Pancreas (tissue), 10 donors: ENCODE measurements around the gene OR1K1. TPM values are rescaled to one million over a fixed set of nuclear protein-coding genes. Genes with fewer than 3 reads are reported as not detected.

ENCODE experiments used
- ATAC-seq, 4 donors: fragments of 200-7000 bp; cut with Tn5 transposase; one replicate each; pipeline versions ENCODE4 v1.8.0 to v1.9.1; 2020; ENCODE audit warnings: mild to moderate bottlenecking in 4 of 4, moderate library complexity in 4 of 4
- DNase-seq, 6 donors: peaks; one replicate each; pipeline ENCODE4 v3.0.0-alpha.2; 2020
- FAIRE-seq: peaks from 2 replicates; lab custom pipeline; 2012; peaks lifted over from hg19 to GRCh38; lab: Jason Lieb, UNC
- H3K27ac ChIP-seq, 4 donors: fragments of 200-600 bp; sonication (generic); 1 replicate in 3 of 4; 2 replicates in 1 of 4; pipeline versions ENCODE4 v1.5.0 to v1.8.0; 2020
- H3K27me3 ChIP-seq, 4 donors: fragments of 200-600 bp; one replicate each; pipeline ENCODE4 v1.8.0; 2021
- H3K36me3 ChIP-seq, 3 donors: fragments of 200-600 bp; sonication (generic) in 1 of 3; one replicate each; pipeline versions ENCODE4 v1.5.0 to v1.8.0; 2020 to 2021
- H3K4me1 ChIP-seq, 3 donors: fragments of 200-600 bp; one replicate each; pipeline ENCODE4 v1.8.0; 2021
- H3K4me3 ChIP-seq, 4 donors: fragments of 200-600 bp; sonication (generic) in 2 of 4; one replicate each; pipeline versions ENCODE4 v1.5.0 to v1.8.0; 2020 to 2021
- H3K9me3 ChIP-seq, 4 donors: fragments of 200-600 bp; one replicate each; pipeline ENCODE4 v1.8.0; 2021
- CTCF ChIP-seq, 4 donors: fragments of 200-600 bp; sonication (generic) in 3 of 4; IDR thresholded peaks; one replicate each; pipeline versions ENCODE4 v1.5.0 to v1.8.0; 2021; ENCODE audit warnings: antibody characterized with exemption in 4 of 4
- WGBS, 2 donors: extraction: QIAGEN DNeasy Blood & Tissue Kit; methylation state at CpG; one replicate each; pipeline ENCODE4 v1.1.7; 2013; 5-methylcytosine and 5-hydroxymethylcytosine counted together
- intact Hi-C, 3 donors: fragments of 100-400 bp; cut with DNase I; formaldehyde crosslinking; loops; one replicate each; pipeline versions ENCODE4 v1.11.1 to v1.14.2; 2022
- polyA plus RNA-seq, 2 donors: library from polyadenylated mRNA; stranded (reverse); fragments of 200-250 nt; gene quantifications; one replicate each; pipeline ENCODE4 v1.2.3, GENCODE V29; 2013
- total RNA-seq, 6 donors: library from RNA; stranded (reverse); fragmentation: NEBNext Ultra II Directional in 4 of 6; extraction: Animal tissue kit (Norgen Biotek cat#: 25700) in 4 of 6; gene quantifications; one replicate each; pipeline versions ENCODE4 v1.2.1 to v1.2.4, GENCODE V29; 2021 to 2023
- donor health status: healthy with polysubstance abuse.
- donor health status: DM: no; HTN: no; CAD: no; lungs with moderate emphysema.
- donor health status: DM: no; HTN: no; CAD: no.
- donor health status: control.
- donor health status: control.
- donor health status: Bipolar disorder and iron deficiency.
- donor health status: DM: yes; HTN: yes; CAD: no.
- donor health status: DM: no; HTN: no; CAD: no.
- donor health status: DM: no; HTN: no; CAD: no.
- donor health status: DM: yes; HTN: yes; CAD: no.

The OR1K1 gene
- total and polyA plus RNA-seq, 8 donors, result not detected

GRCh38 chr9:122844137-122844536 lies 44.2 kb downstream of the OR1K1 start:
- intact Hi-C loops, result no loop called here
- H3K9me3 ChIP-seq, result no peaks in the 10 kb centered on the region
- H3K36me3 ChIP-seq, result peaks cover 0 to 3% (median 0%) of the 10 kb centered on the region in 3 donors
- H3K27me3 ChIP-seq, result no peaks in the 10 kb centered on the region
- H3K4me3 ChIP-seq, result no peak overlapping the region
- no peak for ATAC-seq
- no peak for FAIRE-seq
- no peak for TF ChIP-seq CTCF (IDR thresholded peaks at IDR 0.05)
- no peaks in the 10 kb centered on the region for H3K4me1 ChIP-seq
- no peak for DNase-seq
- H3K27ac ChIP-seq, result no peak overlapping the region
- WGBS, 2 donors, result 90 to 97% methylated on average over 1 of the region's 1 CpG

- H3K27me3 ChIP-seq, result no peaks in the 10 kb centered on the region
- FAIRE-seq, result no peak
- H3K27ac ChIP-seq, result no peak overlapping the region
- no peak overlapping the region for H3K4me3 ChIP-seq
- no peaks in the 10 kb centered on the region for H3K9me3 ChIP-seq
- no peak for ATAC-seq
- intact Hi-C loops, result no loop called here
- no peak for TF ChIP-seq CTCF (IDR thresholded peaks at IDR 0.05)
- H3K4me1 ChIP-seq, result no peaks in the 10 kb centered on the region
- 70 to 74% methylated on average over 3 of the region's 3 CpGs for WGBS, 2 donors
- no peak for DNase-seq
- H3K36me3 ChIP-seq, result peaks cover 0 to 4% (median 3%) of the 10 kb centered on the region in 3 donors
Observed at GRCh38 chr9:122845116-122845515, 45.2 kb downstream of the OR1K1 start.

- Histone ChIP-seq H3K4me3 (no peak overlapping the region), H3K27ac (no peak overlapping the region), H3K9me3 (no peaks in the 10 kb centered on the region), H3K4me1 (no peaks in the 10 kb centered on the region), H3K27me3 (no peaks in the 10 kb centered on the region), H3K36me3 (peaks cover 0 to 12% (median 7%) of the 10 kb centered on the region in 3 donors)
- no peak for FAIRE-seq
- TF ChIP-seq CTCF (IDR thresholded peaks at IDR 0.05), result no peak
- no peak for ATAC-seq
- WGBS, 2 donors, result 90 to 94% methylated on average over 5 of the region's 5 CpGs
- intact Hi-C loops, result no loop called here
- DNase-seq, result no peak
Observed at GRCh38 chr9:122846371-122846940, 46.5 kb downstream of the OR1K1 start.

GRCh38 chr9:122848256-122848943 lies 48.5 kb downstream of the OR1K1 start:
- FAIRE-seq (no peak), ATAC-seq (no peak), DNase-seq (no peak)
- Histone ChIP-seq H3K27ac (no peak overlapping the region), H3K9me3 (no peaks in the 10 kb centered on the region), H3K36me3 (peaks cover 0 to 14% (median 7%) of the 10 kb centered on the region in 3 donors), H3K27me3 (no peaks in the 10 kb centered on the region), H3K4me3 (no peak overlapping the region), H3K4me1 (no peaks in the 10 kb centered on the region)
- WGBS, 2 donors, result 60% methylated on average over 2 of the region's 2 CpGs
- no peak for TF ChIP-seq CTCF (IDR thresholded peaks at IDR 0.05)
- intact Hi-C loops, result no loop called here

Other genes starting within 250 kb of the OR1K1 start
- not detected for gene OR1N2, start 247.0 kb upstream of the OR1K1 start, total RNA-seq
- not detected for gene OR1N2, start 247.0 kb upstream of the OR1K1 start, polyA plus RNA-seq
- gene OR1L8, start 216.7 kb upstream of the OR1K1 start, total RNA-seq, result under 1 TPM in 1 of 6 donors, not detected in 5; 0.09 TPM
- under 1 TPM in 1 of 2 donors, not detected in 1; 0.05 TPM for gene OR1L8, start 216.7 kb upstream of the OR1K1 start, polyA plus RNA-seq
- not detected for gene OR1Q1, start 185.4 kb upstream of the OR1K1 start, total RNA-seq
- gene OR1Q1, start 185.4 kb upstream of the OR1K1 start, polyA plus RNA-seq, result not detected
- gene OR1B1, start 142.5 kb upstream of the OR1K1 start, total RNA-seq, result under 1 TPM in 1 of 6 donors, not detected in 5; 0.19 TPM
- gene OR1B1, start 142.5 kb upstream of the OR1K1 start, polyA plus RNA-seq, result not detected
- gene OR1L1, start 138.4 kb upstream of the OR1K1 start, total RNA-seq, result not detected
- gene OR1L1, start 138.4 kb upstream of the OR1K1 start, polyA plus RNA-seq, result not detected
- not detected for gene OR1L3, start 125.0 kb upstream of the OR1K1 start, total RNA-seq
- not detected for gene OR1L3, start 125.0 kb upstream of the OR1K1 start, polyA plus RNA-seq
- gene OR1L4, start 76.1 kb upstream of the OR1K1 start, total RNA-seq, result not detected
- not detected for gene OR1L4, start 76.1 kb upstream of the OR1K1 start, polyA plus RNA-seq
- not detected for gene OR1L6, start 57.8 kb upstream of the OR1K1 start, total RNA-seq
- not detected for gene OR1L6, start 57.8 kb upstream of the OR1K1 start, polyA plus RNA-seq
- not detected for gene OR5C1, start 11.2 kb upstream of the OR1K1 start, total RNA-seq
- not detected for gene OR5C1, start 11.2 kb upstream of the OR1K1 start, polyA plus RNA-seq
- gene PDCL, start 28.5 kb downstream of the OR1K1 start, total RNA-seq, result 10 to 100 TPM in 1 of 6 donors, 1 to 10 TPM in 5; 3.0 to 10.9 (median 6.0) TPM
- 1 to 10 TPM; 3.6 to 6.6 TPM for gene PDCL, start 28.5 kb downstream of the OR1K1 start, polyA plus RNA-seq
- gene RC3H2, start 105.2 kb downstream of the OR1K1 start, total RNA-seq, result 10 to 100 TPM; 10.9 to 18.7 (median 12.9) TPM
- 1 to 10 TPM; 4.1 to 5.4 TPM for gene RC3H2, start 105.2 kb downstream of the OR1K1 start, polyA plus RNA-seq
- gene ZBTB6, start 113.2 kb downstream of the OR1K1 start, total RNA-seq, result 1 to 10 TPM; 2.2 to 5.3 (median 3.2) TPM
- 1 to 10 TPM in 1 of 2 donors, under 1 TPM in 1; 0.87 to 3.4 TPM for gene ZBTB6, start 113.2 kb downstream of the OR1K1 start, polyA plus RNA-seq
- gene ZBTB26, start 131.4 kb downstream of the OR1K1 start, total RNA-seq, result 1 to 10 TPM; 2.3 to 5.3 (median 3.1) TPM
- 1 to 10 TPM; 1.5 to 3.5 TPM for gene ZBTB26, start 131.4 kb downstream of the OR1K1 start, polyA plus RNA-seq
- 10 to 100 TPM; 19.4 to 35.2 (median 20.6) TPM for gene RABGAP1, start 140.9 kb downstream of the OR1K1 start, total RNA-seq
- gene RABGAP1, start 140.9 kb downstream of the OR1K1 start, polyA plus RNA-seq, result 10 to 100 TPM in 1 of 2 donors, 1 to 10 TPM in 1; 7.6 to 11.7 TPM
- gene GPR21, start 233.5 kb downstream of the OR1K1 start, total RNA-seq, result under 1 TPM in 4 of 6 donors, not detected in 2; 0.16 to 0.97 (median 0.65) TPM
- gene GPR21, start 233.5 kb downstream of the OR1K1 start, polyA plus RNA-seq, result under 1 TPM in 1 of 2 donors, not detected in 1; 0.23 TPM